ENCODE results near the gene CARS1.

CARS1 gene

DNA sequence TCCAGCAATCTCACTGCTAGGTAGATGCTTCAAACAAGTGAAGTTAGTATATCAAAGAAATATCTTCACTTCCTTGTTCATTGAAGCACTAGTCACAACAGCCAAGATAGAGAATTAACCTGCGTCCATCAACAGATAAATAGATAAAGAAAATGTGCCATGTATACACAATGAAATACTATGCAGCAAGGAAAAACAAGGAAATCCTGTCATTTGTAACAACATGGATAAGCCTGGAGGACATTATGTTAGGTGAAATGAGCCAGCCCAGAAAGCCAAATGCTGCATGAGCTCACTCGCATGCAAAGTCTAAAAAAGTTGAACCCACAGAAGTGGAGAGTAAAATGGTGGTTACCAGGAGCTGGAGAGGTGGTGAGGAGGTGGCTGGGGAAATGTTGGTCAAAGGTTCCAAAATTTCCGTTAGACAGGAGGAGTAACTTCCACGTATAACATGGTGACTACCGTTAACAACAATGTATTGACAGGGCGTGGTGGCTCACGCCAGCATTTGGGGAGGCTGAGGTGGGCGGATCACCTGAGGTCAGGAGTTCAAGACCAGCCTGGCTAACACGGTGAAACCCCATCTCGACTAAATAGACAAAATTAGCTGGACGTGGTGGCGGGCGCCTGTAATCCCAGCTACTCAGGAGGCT lies 23.6 kb upstream of the CARS1 start:
- Histone ChIP-seq H3K36me3 (ENCODE audit: control insufficient read depth, low read length) (no peaks in the 10 kb centered on the region), H3K79me2 (ENCODE audit: control insufficient read depth, low read length) (no peaks in the 10 kb centered on the region), H3K4me2 (ENCODE audit: low read length) (no peak overlapping the region)

DNA sequence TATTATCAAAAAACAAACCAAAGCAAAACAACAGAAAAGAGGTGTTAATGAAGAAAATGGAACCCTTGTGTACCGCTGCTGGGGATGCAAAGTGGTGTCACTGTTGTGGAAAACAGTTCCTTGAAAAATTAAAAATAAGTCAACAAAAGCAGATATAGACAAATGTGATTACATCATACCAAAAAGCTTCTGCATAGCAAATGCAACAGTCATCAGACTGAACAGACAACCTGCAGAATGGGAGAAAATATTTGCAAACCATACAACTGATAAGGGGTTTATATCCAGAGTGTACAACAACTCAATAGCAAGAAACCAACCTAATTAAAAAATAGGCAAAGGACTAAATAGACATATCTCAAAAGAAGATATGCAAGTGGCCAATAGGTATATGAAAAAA lies 22.9 kb upstream of the CARS1 start:
- no peak overlapping the region for H3K27ac ChIP-seq (ENCODE audit: low read depth, low read length)
- no peaks in the 10 kb centered on the region for H3K36me3 ChIP-seq (ENCODE audit: control insufficient read depth, low read length)
- no peaks in the 10 kb centered on the region for H3K9me2 ChIP-seq (replicated peaks; ENCODE audit: control insufficient read depth, low read length)
- no peaks in the 10 kb centered on the region for H3K4me1 ChIP-seq (ENCODE audit: control insufficient read depth, low read length)
- no peaks in the 10 kb centered on the region for H4K20me1 ChIP-seq (ENCODE audit: control insufficient read depth, insufficient read depth, low read depth, low read length)
- H3K4me2 ChIP-seq (ENCODE audit: low read length): no peak overlapping the region
- H3K27me3 ChIP-seq (ENCODE audit: control insufficient read depth, low read length): no peaks in the 10 kb centered on the region
- no peaks in the 10 kb centered on the region for H3K79me2 ChIP-seq (ENCODE audit: control insufficient read depth, low read length)
- H3K4me3 ChIP-seq (ENCODE audit: low read length): no peak overlapping the region
- no peaks in the 10 kb centered on the region for H3F3A ChIP-seq (ENCODE audit: control insufficient read depth, insufficient read depth)
- H3K9me3 ChIP-seq (ENCODE audit: control insufficient read depth, insufficient read depth, low read length): no peaks in the 10 kb centered on the region
- no peak for TF ChIP-seq EZH2phosphoT487 (IDR thresholded peaks at IDR 0.05; ENCODE audit: borderline replicate concordance, low read length)
- TF ChIP-seq, protein P1, sequence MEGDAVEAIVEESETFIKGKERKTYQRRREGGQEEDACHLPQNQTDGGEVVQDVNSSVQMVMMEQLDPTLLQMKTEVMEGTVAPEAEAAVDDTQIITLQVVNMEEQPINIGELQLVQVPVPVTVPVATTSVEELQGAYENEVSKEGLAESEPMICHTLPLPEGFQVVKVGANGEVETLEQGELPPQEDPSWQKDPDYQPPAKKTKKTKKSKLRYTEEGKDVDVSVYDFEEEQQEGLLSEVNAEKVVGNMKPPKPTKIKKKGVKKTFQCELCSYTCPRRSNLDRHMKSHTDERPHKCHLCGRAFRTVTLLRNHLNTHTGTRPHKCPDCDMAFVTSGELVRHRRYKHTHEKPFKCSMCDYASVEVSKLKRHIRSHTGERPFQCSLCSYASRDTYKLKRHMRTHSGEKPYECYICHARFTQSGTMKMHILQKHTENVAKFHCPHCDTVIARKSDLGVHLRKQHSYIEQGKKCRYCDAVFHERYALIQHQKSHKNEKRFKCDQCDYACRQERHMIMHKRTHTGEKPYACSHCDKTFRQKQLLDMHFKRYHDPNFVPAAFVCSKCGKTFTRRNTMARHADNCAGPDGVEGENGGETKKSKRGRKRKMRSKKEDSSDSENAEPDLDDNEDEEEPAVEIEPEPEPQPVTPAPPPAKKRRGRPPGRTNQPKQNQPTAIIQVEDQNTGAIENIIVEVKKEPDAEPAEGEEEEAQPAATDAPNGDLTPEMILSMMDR (IDR thresholded peaks at IDR 0.05; ENCODE audit: low read depth, low read length, poor library complexity, severe bottlenecking): no peak

More for the DNA sequence above, 23.6 kb upstream of the CARS1 start:
- Histone ChIP-seq H3F3A (ENCODE audit: control insufficient read depth, insufficient read depth) (no peaks in the 10 kb centered on the region), H3K4me1 (ENCODE audit: control insufficient read depth, low read length) (no peaks in the 10 kb centered on the region), H4K20me1 (ENCODE audit: control insufficient read depth, insufficient read depth, low read depth, low read length) (no peaks in the 10 kb centered on the region), H3K4me3 (ENCODE audit: low read length) (no peak overlapping the region), H3K9me3 (ENCODE audit: control insufficient read depth, insufficient read depth, low read length) (no peaks in the 10 kb centered on the region), H3K27ac (ENCODE audit: low read depth, low read length) (no peak overlapping the region), H3K27me3 (ENCODE audit: control insufficient read depth, low read length) (no peaks in the 10 kb centered on the region), H3K9me2 (replicated peaks; ENCODE audit: control insufficient read depth, low read length) (no peaks in the 10 kb centered on the region)
- no peak for TF ChIP-seq EZH2phosphoT487 (IDR thresholded peaks at IDR 0.05; ENCODE audit: borderline replicate concordance, low read length)
- TF ChIP-seq, protein P1 (IDR thresholded peaks at IDR 0.05; ENCODE audit: low read depth, low read length, poor library complexity, severe bottlenecking): no peak

DNA sequence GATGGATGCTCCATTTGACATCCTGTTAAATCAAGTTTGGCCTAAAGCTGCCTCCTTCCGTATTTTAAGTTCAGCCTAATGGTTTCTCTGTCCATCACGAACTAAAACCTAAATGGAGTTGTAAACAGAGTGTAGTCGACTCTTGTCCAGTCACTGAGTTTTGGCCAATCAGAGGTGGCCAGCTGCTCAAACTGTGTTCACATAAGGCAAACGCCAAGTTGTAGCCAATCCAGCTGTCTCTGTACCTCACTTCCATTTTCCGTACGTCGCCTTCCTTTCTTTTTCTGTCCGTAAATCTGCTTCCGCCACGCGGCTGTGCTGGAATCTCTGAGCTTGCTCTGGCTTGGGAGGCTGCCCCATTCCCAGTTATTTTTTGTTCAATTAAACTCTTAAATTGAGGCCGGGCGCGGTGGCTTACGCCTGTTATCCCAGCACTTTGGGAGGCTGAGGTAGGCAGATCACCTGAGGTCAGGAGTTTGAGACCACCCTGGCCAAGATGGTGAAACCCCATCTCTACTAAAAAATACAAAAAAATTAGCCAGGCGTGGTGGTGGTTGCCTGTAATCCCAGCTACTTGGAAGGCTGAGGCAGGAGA lies 20.7 kb upstream of the CARS1 start:
- Histone ChIP-seq H3K9me3 (ENCODE audit: control insufficient read depth, insufficient read depth, low read length) (no peaks in the 10 kb centered on the region), H3K79me2 (ENCODE audit: control insufficient read depth, low read length) (no peaks in the 10 kb centered on the region)
- TF ChIP-seq, protein P1 (IDR thresholded peaks at IDR 0.05; ENCODE audit: low read depth, low read length, poor library complexity, severe bottlenecking): no peak
- TF ChIP-seq EZH2phosphoT487 (IDR thresholded peaks at IDR 0.05; ENCODE audit: borderline replicate concordance, low read length): no peak

More for the DNA sequence above, 20.7 kb upstream of the CARS1 start:
- Histone ChIP-seq H3K27me3 (ENCODE audit: control insufficient read depth, low read length) (no peaks in the 10 kb centered on the region), H3F3A (ENCODE audit: control insufficient read depth, insufficient read depth) (no peaks in the 10 kb centered on the region), H4K20me1 (ENCODE audit: control insufficient read depth, insufficient read depth, low read depth, low read length) (no peaks in the 10 kb centered on the region), H3K36me3 (ENCODE audit: control insufficient read depth, low read length) (no peaks in the 10 kb centered on the region), H3K4me1 (ENCODE audit: control insufficient read depth, low read length) (no peaks in the 10 kb centered on the region), H3K4me2 (ENCODE audit: low read length) (no peak overlapping the region), H3K4me3 (ENCODE audit: low read length) (no peak overlapping the region), H3K9me2 (replicated peaks; ENCODE audit: control insufficient read depth, low read length) (no peaks in the 10 kb centered on the region), H3K27ac (ENCODE audit: low read depth, low read length) (no peak overlapping the region)

Data from DOHH2 (cell line).